Peyer's patch (tissue), 4 donors: ENCODE measurements around the gene PLPP4. TPM values are rescaled to one million over a fixed set of nuclear protein-coding genes. Genes with fewer than 3 reads are reported as not detected.

Experiments
- DNase-seq, 3 donors: peaks; one replicate each; pipeline ENCODE4 v3.0.0-alpha.2; 2017 to 2019
- H3K27ac ChIP-seq, 4 donors: fragments of 200-600 bp; sonication (generic); one replicate each; pipeline ENCODE4 v1.5.1; 2016 to 2019
- H3K27me3 ChIP-seq, 2 donors: fragments of 200-600 bp; sonication (generic); one replicate each; pipeline ENCODE4 v1.5.1; 2019
- H3K36me3 ChIP-seq, 3 donors: fragments of 200-600 bp; sonication (generic); one replicate each; pipeline ENCODE4 v1.5.1; 2016 to 2019
- H3K4me1 ChIP-seq, 4 donors: fragments of 200-600 bp; sonication (generic); one replicate each; pipeline ENCODE4 v1.5.1; 2016 to 2019
- H3K4me3 ChIP-seq, 4 donors: fragments of 200-600 bp; sonication (generic); 1 replicate in 3 of 4; 2 replicates in 1 of 4; pipeline ENCODE4 v1.5.1; 2016 to 2019; ENCODE audit warnings: mild to moderate bottlenecking in 1 of 4
- H3K9me3 ChIP-seq, 4 donors: fragments of 200-600 bp; sonication (generic); one replicate each; pipeline ENCODE4 v1.5.1; 2016 to 2019; ENCODE audit warnings: mild to moderate bottlenecking in 1 of 4
- POLR2A ChIP-seq, 2 donors: fragments of 450-650 bp; IDR thresholded peaks; one replicate each; pipeline ENCODE4 v1.5.1; 2017; ENCODE audit warnings: antibody characterized with exemption in 2 of 2, mild to moderate bottlenecking in 2 of 2, moderate library complexity in 2 of 2
- total RNA-seq, 4 donors: library from RNA; depleted of rRNA; stranded (reverse); fragments of >200 nt; gene quantifications; one replicate each; pipeline ENCODE4 v1.1.0, GENCODE V29; 2016
- TF ChIP-seq, protein P1 (sequence below), 6 experiments: fragments of 450-650 bp in 4 of 6; fragments of 200-600 bp in 2 of 6; sonication (generic) in 1 of 6; IDR thresholded peaks; one replicate each; pipeline ENCODE4 v1.5.1; 2017 to 2019; ENCODE audit warnings: antibody characterized with exemption in 6 of 6, mild to moderate bottlenecking in 3 of 6, moderate library complexity in 1 of 6

Gene PLPP4
- total RNA-seq, 4 donors from 2014 or later, result 1.3 TPM; not detected in 3

DNA sequence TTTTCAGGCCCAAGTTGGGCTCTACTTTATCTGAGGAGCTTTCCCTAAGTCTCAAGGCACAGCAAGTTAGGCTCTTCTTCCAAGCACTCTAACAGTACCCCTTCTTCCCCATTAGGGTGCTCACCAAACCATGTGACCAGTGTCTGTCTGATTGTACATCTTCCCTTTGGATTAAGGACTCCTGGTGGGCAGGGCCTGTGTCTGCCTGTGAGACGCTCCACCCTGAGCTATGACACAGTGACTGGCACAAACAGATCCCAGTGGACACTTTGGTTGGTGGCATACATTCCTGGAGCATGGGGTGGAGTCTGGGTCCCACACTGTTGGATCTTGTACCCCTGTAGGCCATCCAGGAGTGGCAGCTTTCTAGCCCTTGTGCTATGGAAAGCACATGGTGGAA, 23.8 kb downstream of the PLPP4 start:
- TF ChIP-seq, protein P1, sequence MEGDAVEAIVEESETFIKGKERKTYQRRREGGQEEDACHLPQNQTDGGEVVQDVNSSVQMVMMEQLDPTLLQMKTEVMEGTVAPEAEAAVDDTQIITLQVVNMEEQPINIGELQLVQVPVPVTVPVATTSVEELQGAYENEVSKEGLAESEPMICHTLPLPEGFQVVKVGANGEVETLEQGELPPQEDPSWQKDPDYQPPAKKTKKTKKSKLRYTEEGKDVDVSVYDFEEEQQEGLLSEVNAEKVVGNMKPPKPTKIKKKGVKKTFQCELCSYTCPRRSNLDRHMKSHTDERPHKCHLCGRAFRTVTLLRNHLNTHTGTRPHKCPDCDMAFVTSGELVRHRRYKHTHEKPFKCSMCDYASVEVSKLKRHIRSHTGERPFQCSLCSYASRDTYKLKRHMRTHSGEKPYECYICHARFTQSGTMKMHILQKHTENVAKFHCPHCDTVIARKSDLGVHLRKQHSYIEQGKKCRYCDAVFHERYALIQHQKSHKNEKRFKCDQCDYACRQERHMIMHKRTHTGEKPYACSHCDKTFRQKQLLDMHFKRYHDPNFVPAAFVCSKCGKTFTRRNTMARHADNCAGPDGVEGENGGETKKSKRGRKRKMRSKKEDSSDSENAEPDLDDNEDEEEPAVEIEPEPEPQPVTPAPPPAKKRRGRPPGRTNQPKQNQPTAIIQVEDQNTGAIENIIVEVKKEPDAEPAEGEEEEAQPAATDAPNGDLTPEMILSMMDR (IDR thresholded peaks at IDR 0.05), result no peak
- TF ChIP-seq POLR2A (IDR thresholded peaks at IDR 0.05), result no peak
- DNase-seq, result no peak
- Histone ChIP-seq H3K27ac (no peak overlapping the region), H3K27me3 (no peaks in the 10 kb centered on the region), H3K36me3 (no peaks in the 10 kb centered on the region), H3K9me3 (no peaks in the 10 kb centered on the region), H3K4me3 (no peak overlapping the region), H3K4me1 (no peaks in the 10 kb centered on the region)

DNA sequence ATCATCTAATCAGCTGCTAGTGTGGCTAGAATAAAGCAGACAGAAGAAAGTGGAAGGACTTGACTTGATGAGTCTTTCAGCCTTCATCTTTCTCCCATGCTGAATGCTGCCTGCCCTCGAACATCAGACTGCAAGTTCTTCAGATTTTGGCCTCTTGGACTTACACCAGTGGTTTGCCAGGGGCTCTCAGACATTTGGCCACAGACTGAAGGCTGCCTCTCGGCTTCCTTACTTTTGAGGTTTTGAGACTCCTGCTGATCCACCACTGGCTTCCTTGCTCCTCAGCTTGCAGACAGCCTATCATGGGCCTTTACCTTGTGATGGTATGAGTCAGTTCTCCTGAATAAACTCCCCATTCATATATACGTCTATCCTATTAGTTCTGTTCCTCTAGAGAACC, 26.0 kb downstream of the PLPP4 start:
- H3K4me3 ChIP-seq, result no peak overlapping the region
- no peaks in the 10 kb centered on the region for H3K4me1 ChIP-seq
- TF ChIP-seq POLR2A (IDR thresholded peaks at IDR 0.05), result no peak
- TF ChIP-seq, protein P1 (IDR thresholded peaks at IDR 0.05), result no peak
- no peaks in the 10 kb centered on the region for H3K36me3 ChIP-seq
- no peaks in the 10 kb centered on the region for H3K9me3 ChIP-seq
- no peak for DNase-seq
- no peaks in the 10 kb centered on the region for H3K27me3 ChIP-seq
- no peak overlapping the region for H3K27ac ChIP-seq

DNA sequence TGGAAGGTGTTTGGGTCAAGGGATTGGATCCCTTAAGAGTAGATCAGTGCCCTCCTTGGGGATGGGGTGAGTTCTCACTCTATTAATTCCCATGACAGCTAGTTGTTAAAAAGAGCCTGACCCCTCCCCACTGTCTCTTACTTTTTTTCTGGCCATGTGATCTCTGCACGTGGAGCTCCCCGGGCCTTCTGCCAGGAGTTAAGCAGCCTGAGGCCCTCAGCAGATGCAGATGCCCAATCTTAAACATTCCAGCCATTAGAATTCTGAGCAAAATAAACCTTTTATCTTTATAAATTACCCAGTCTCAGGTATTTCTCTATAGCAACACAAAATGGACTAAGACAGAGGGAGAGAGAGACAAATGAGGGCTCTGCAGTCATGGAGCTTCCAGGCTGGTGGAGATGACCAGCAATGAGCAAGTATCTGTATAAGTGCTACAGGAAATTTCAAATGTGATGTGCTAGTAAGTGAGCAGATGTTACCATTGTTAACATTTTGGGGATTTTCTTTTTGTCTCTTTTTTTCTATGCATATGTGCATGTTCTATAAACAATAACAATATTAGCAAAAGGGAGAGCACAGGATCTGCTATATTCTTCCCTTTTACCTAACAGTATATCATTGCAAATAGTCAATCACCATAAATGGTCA, 26.7 kb downstream of the PLPP4 start:
- no peak for DNase-seq
- Histone ChIP-seq H3K36me3 (no peaks in the 10 kb centered on the region), H3K27me3 (no peaks in the 10 kb centered on the region), H3K4me3 (no peak overlapping the region), H3K9me3 (no peaks in the 10 kb centered on the region), H3K4me1 (no peaks in the 10 kb centered on the region), H3K27ac (no peak overlapping the region)
- TF ChIP-seq POLR2A (IDR thresholded peaks at IDR 0.05), result no peak
- TF ChIP-seq, protein P1 (IDR thresholded peaks at IDR 0.05), result no peak

DNA sequence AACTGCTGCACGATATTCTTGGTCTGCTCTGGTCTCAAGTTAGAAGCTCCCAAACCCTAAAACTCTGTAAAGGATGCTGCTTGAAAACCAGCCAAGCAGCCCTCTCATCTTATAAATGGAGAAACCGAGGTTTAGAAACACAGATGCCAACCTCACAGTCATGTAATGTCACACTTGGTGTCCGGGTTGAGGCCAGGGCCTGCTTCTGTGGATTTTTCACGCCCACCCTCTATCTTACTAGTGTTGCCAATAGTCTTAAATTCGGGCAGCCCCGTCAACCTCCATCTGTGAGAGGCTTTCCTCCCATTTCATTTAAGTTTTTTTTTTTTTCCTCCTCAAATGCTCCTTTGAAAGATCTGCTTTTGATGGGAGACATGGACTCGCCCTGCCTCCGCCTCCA, 28.9 kb downstream of the PLPP4 start:
- Histone ChIP-seq H3K4me3 (no peak overlapping the region), H3K9me3 (no peaks in the 10 kb centered on the region), H3K27ac (no peak overlapping the region), H3K4me1 (no peaks in the 10 kb centered on the region), H3K36me3 (no peaks in the 10 kb centered on the region), H3K27me3 (no peaks in the 10 kb centered on the region)
- no peak for DNase-seq
- TF ChIP-seq, protein P1 (IDR thresholded peaks at IDR 0.05), result no peak
- no peak for TF ChIP-seq POLR2A (IDR thresholded peaks at IDR 0.05)

DNA sequence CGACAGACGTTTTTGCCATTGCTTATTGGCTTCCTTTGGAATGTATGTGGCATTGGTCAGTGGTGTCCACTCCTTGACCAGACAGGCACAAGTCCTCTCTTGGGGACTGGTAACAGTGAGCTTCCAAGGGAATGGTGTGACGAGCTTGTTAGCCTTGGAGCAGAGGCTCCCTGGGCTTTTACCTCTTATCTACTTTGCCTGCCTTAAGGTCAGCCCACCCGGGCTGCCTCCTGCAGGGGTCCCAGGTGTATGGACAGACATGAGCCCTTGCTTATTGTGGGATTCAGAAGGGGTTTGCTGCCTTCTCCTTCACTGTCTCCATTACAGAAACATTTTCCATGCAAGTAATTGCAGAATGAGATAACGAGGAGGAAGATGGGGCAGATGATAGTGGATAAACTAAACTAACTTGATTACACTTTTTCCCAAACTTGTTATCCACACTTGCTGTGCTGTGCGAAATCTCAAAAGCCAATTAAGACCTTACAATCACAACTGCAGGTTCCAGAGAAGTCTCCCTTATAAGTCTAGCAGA, 29.7 kb downstream of the PLPP4 start:
- Histone ChIP-seq H3K4me3 (no peak overlapping the region), H3K9me3 (no peaks in the 10 kb centered on the region), H3K36me3 (no peaks in the 10 kb centered on the region), H3K27me3 (no peaks in the 10 kb centered on the region), H3K27ac (no peak overlapping the region), H3K4me1 (no peaks in the 10 kb centered on the region)
- no peak for DNase-seq
- TF ChIP-seq, protein P1 (IDR thresholded peaks at IDR 0.05), result no peak
- no peak for TF ChIP-seq POLR2A (IDR thresholded peaks at IDR 0.05)
